Thyroid gland (tissue), 4 donors: ENCODE data around the gene HMGN5.

Experiments
- CTCF ChIP-seq, 6 experiments: fragments of 200-600 bp in 3 of 6; fragments of 450-650 bp in 3 of 6; sonication (generic) in 3 of 6; IDR thresholded peaks; one replicate each; pipeline ENCODE4 v1.5.1; 2016 to 2019; ENCODE audit warnings: antibody characterized with exemption in 6 of 6, mild to moderate bottlenecking in 2 of 6, inconsistent platforms in 1 of 6, moderate library complexity in 1 of 6
- POLR2A ChIP-seq, 2 donors: fragments of 450-650 bp; IDR thresholded peaks; one replicate each; pipeline ENCODE4 v1.6.1; 2017; ENCODE audit warnings: antibody characterized with exemption in 2 of 2, mild to moderate bottlenecking in 2 of 2, moderate library complexity in 1 of 2

- no peak for TF ChIP-seq CTCF (IDR thresholded peaks at IDR 0.05)
- no peak for TF ChIP-seq POLR2A (IDR thresholded peaks at IDR 0.05)
Observed at GRCh38 chrX:81202456-81202819, 725 bp upstream of the HMGN5 start.
